Peyer's patch (tissue), 4 donors: Measurements from ENCODE around the gene ATP9A.
"Not testable (repeated sequence)": the region's sequence is repeated elsewhere in the genome, so short reads cannot be mapped to it uniquely, and the experiment has no call there.

Source experiments
- POLR2A ChIP-seq, 2 donors: fragments of 450-650 bp; IDR thresholded peaks; one replicate each; pipeline ENCODE4 v1.5.1; 2017; ENCODE audit warnings: antibody characterized with exemption in 2 of 2, mild to moderate bottlenecking in 2 of 2, moderate library complexity in 2 of 2
- TF ChIP-seq, protein P1 (sequence below), 6 experiments: fragments of 450-650 bp in 4 of 6; fragments of 200-600 bp in 2 of 6; sonication (generic) in 1 of 6; IDR thresholded peaks; one replicate each; pipeline ENCODE4 v1.5.1; 2017 to 2019; ENCODE audit warnings: antibody characterized with exemption in 6 of 6, mild to moderate bottlenecking in 3 of 6, moderate library complexity in 1 of 6

DNA sequence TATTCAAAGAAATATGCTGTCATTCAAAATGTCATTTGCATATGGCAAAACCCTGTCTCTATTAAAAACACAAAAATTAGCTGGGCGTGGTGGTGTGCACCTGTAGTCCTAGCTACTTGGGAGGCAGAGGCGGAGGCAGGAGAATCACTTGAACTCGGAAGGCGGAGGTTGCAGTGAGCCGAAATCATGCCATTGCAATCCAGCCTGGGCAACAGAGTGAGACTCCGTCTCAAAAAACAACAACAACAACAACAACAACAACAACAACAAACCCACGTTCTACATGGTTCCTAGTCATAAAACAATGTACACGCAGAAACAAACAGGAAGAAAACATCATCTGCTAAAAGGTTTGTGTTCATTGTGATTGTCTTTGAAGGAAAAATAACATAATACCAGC, 15.0 kb downstream of the ATP9A start:
- TF ChIP-seq, protein P1, sequence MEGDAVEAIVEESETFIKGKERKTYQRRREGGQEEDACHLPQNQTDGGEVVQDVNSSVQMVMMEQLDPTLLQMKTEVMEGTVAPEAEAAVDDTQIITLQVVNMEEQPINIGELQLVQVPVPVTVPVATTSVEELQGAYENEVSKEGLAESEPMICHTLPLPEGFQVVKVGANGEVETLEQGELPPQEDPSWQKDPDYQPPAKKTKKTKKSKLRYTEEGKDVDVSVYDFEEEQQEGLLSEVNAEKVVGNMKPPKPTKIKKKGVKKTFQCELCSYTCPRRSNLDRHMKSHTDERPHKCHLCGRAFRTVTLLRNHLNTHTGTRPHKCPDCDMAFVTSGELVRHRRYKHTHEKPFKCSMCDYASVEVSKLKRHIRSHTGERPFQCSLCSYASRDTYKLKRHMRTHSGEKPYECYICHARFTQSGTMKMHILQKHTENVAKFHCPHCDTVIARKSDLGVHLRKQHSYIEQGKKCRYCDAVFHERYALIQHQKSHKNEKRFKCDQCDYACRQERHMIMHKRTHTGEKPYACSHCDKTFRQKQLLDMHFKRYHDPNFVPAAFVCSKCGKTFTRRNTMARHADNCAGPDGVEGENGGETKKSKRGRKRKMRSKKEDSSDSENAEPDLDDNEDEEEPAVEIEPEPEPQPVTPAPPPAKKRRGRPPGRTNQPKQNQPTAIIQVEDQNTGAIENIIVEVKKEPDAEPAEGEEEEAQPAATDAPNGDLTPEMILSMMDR (IDR thresholded peaks at IDR 0.05), result not testable (repeated sequence)
- not testable (repeated sequence) for TF ChIP-seq POLR2A (IDR thresholded peaks at IDR 0.05)
